GM23338 (cell line): ENCODE data around the gene COL20A1. TPM values are rescaled to one million over a fixed set of nuclear protein-coding genes. Genes with fewer than 3 reads are reported as not detected.

Experiments used
- ATAC-seq: fragments of 200-7000 bp; cut with Tn5 transposase; 3 replicates; pipeline ENCODE4 v1.9.1; 2020
- DNase-seq: peaks from one replicate; pipeline ENCODE4 v3.0.0-alpha.2; 2015; ENCODE audit warnings: low spot score
- H2AFZ ChIP-seq: fragments of 200-600 bp; sonication (generic); 2 replicates; pipeline ENCODE4 v1.8.0; 2016; ENCODE audit warnings: antibody characterized with exemption, mild to moderate bottlenecking, moderate library complexity
- H3F3A ChIP-seq: fragments of 200-600 bp; sonication (generic); replicated peaks from 2 replicates; pipeline ENCODE4 v1.8.0; 2017; ENCODE audit warnings: antibody characterized with exemption, mixed run types, low read depth
- H3K27ac ChIP-seq: fragments of 200-600 bp; sonication (generic); 2 replicates; pipeline ENCODE4 v1.6.1; 2016; ENCODE audit warnings: low read depth
- H3K27me3 ChIP-seq: fragments of 200-600 bp; sonication (generic); 2 replicates; pipeline ENCODE4 v1.8.0; 2016; ENCODE audit warnings: mild to moderate bottlenecking, mixed run types, moderate library complexity; ENCODE audit not compliant: insufficient read depth
- H3K36me3 ChIP-seq: fragments of 200-600 bp; sonication (generic); 2 replicates; pipeline ENCODE4 v1.8.0; 2016; ENCODE audit warnings: mild to moderate bottlenecking; ENCODE audit not compliant: insufficient read depth
- H3K4me1 ChIP-seq: fragments of 200-600 bp; sonication (generic); 2 replicates; pipeline ENCODE4 v1.8.0; 2016; ENCODE audit warnings: mild to moderate bottlenecking, moderate library complexity; ENCODE audit not compliant: insufficient read depth
- H3K4me2 ChIP-seq: fragments of 200-600 bp; sonication (generic); 2 replicates; pipeline ENCODE4 v1.7.1; 2017; ENCODE audit warnings: mixed run types
- H3K4me3 ChIP-seq: fragments of 200-600 bp; sonication (generic); 2 replicates; pipeline ENCODE4 v1.6.1; 2016; ENCODE audit warnings: mixed run types
- H3K79me2 ChIP-seq: fragments of 200-600 bp; sonication (generic); replicated peaks from 2 replicates; pipeline ENCODE4 v1.8.0; 2017; ENCODE audit warnings: mild to moderate bottlenecking; ENCODE audit not compliant: insufficient read depth
- H3K9me2 ChIP-seq: fragments of 200-600 bp; sonication (generic); 2 replicates; pipeline ENCODE4 v1.8.0; 2017; ENCODE audit not compliant: insufficient read depth
- H4K20me1 ChIP-seq: fragments of 200-600 bp; sonication (generic); replicated peaks from 2 replicates; pipeline ENCODE4 v1.8.0; 2017; ENCODE audit warnings: mild to moderate bottlenecking; ENCODE audit not compliant: insufficient read depth
- H3K27ac Mint-ChIP-seq: 2 replicates; pipeline ENCODE4 v1.8.0; 2020; ENCODE audit warnings: inconsistent platforms, mild to moderate bottlenecking, moderate library complexity, mixed read lengths
- H3K27me3 Mint-ChIP-seq: 3 replicates; pipeline ENCODE4 v1.8.0; 2022; ENCODE audit warnings: low read depth, mild to moderate bottlenecking, moderate library complexity, mixed read lengths, inconsistent platforms; ENCODE audit not compliant: insufficient read depth, poor library complexity
- H3K36me3 Mint-ChIP-seq: 3 replicates; pipeline ENCODE4 v1.8.0; 2021; ENCODE audit warnings: low read depth, mild to moderate bottlenecking, inconsistent platforms, moderate library complexity, mixed read lengths
- H3K4me1 Mint-ChIP-seq: 3 replicates; pipeline ENCODE4 v1.8.0; 2020; ENCODE audit warnings: mild to moderate bottlenecking, inconsistent platforms, mixed read lengths
- H3K4me3 Mint-ChIP-seq: 3 replicates; pipeline ENCODE4 v1.8.0; 2021; ENCODE audit warnings: moderate library complexity, mild to moderate bottlenecking, inconsistent platforms, mixed read lengths
- H3K9me3 Mint-ChIP-seq: 3 replicates; pipeline ENCODE4 v1.8.0; 2020; ENCODE audit warnings: moderate library complexity, mild to moderate bottlenecking, inconsistent platforms, mixed read lengths
- CREB1 ChIP-seq: fragments of 250-450 bp; sonication (Bioruptor Pico); IDR thresholded peaks from 2 replicates; pipeline ENCODE4 v1.5.0; 2020; ENCODE audit warnings: low read depth, mild to moderate bottlenecking, moderate library complexity
- EZH2 ChIP-seq: fragments of 200-600 bp; sonication (generic); IDR thresholded peaks from one replicate; pipeline ENCODE4 v1.8.0; 2017; ENCODE audit warnings: antibody characterized with exemption, mild to moderate bottlenecking, low read depth; ENCODE audit not compliant: unreplicated experiment
- EZH2phosphoT487 ChIP-seq: fragments of 200-600 bp; sonication (generic); IDR thresholded peaks from one replicate; pipeline ENCODE4 v1.8.1; 2018; ENCODE audit warnings: antibody characterized with exemption; ENCODE audit not compliant: unreplicated experiment
- JUNB ChIP-seq: IDR thresholded peaks from one replicate; pipeline ENCODE4 v1.6.1; 2016; ENCODE audit warnings: antibody characterized with exemption; ENCODE audit not compliant: unreplicated experiment
- POLR2AphosphoS5 ChIP-seq: IDR thresholded peaks from 2 replicates; pipeline ENCODE4 v1.6.1; 2016; ENCODE audit warnings: antibody characterized with exemption, low read depth
- STAT1 ChIP-seq: IDR thresholded peaks from one replicate; pipeline ENCODE4 v1.6.1; 2016; ENCODE audit warnings: antibody characterized with exemption; ENCODE audit not compliant: unreplicated experiment
- ZNF114 ChIP-seq: fragments of 250-450 bp; sonication (Bioruptor Pico); IDR thresholded peaks from 2 replicates; pipeline ENCODE4 v1.5.0; 2020; ENCODE audit warnings: mild to moderate bottlenecking, moderate library complexity
- ZNF331 ChIP-seq: fragments of 250-450 bp; sonication (Bioruptor Pico); IDR thresholded peaks from 2 replicates; pipeline ENCODE4 v1.5.0; 2020; ENCODE audit warnings: low read depth, mild to moderate bottlenecking, moderate library complexity
- polyA plus RNA-seq: library from polyadenylated mRNA; unstranded; fragments of >200 nt; fragmentation: Nextera tagmentation; extraction: Ambion mirVana; gene quantifications from 2 replicates; pipeline ENCODE4 v1.2.1, GENCODE V29; 2016
- total RNA-seq: library from RNA; depleted of rRNA; stranded (reverse); fragments of >200 nt; shearing (Covaris generic); gene quantifications from 2 replicates; pipeline ENCODE4 v1.2.3, GENCODE V29; 2014
- TF ChIP-seq, protein P1 (sequence below), 2 experiments: fragments of 200-600 bp in 1 of 2; sonication (generic) in 1 of 2; conservative IDR thresholded peaks; 2 replicates each; pipeline versions ENCODE4 v1.5.1 to v1.6.1; 2016 to 2017; ENCODE audit warnings: antibody characterized with exemption in 2 of 2, low read depth in 2 of 2, mild to moderate bottlenecking in 2 of 2, moderate library complexity in 1 of 2
- TF ChIP-seq, protein P2 (sequence below): fragments of 250-450 bp; sonication (Bioruptor Pico); IDR thresholded peaks from 2 replicates; pipeline ENCODE4 v1.5.0; 2020; ENCODE audit warnings: mild to moderate bottlenecking, moderate library complexity

Gene COL20A1
- total and polyA plus RNA-seq, 2 experiments from 2014 or later, result 0.28 to 0.79 TPM

GRCh38 chr20:63253438-63254231 lies 39.4 kb upstream of the COL20A1 start:
- Mint-ChIP-seq H3K27ac (no peak overlapping the region), H3K27me3 (peaks cover 48% of the 10 kb centered on the region), H3K4me1 (peaks cover 25% of the 10 kb centered on the region), H3K9me3 (peaks cover 3% of the 10 kb centered on the region; the same call in 2 of the 3 replicates), H3K36me3 (no peaks in the 10 kb centered on the region; the same call in 2 of the 3 replicates), H3K4me3 (peak overlapping the region; percentile 66)
- peak; percentile 45 for TF ChIP-seq EZH2
- TF ChIP-seq CREB1 (CRISPR knock-in tag), result no peak
- Histone ChIP-seq H3K9me2 (no peaks in the 10 kb centered on the region), H3K27ac (no peak overlapping the region), H3K4me1 (no peaks in the 10 kb centered on the region; the same call in 1 of the 2 replicates), H3K4me3 (peak overlapping the region; percentile 75), H3F3A (no peaks in the 10 kb centered on the region), H3K79me2 (no peaks in the 10 kb centered on the region), H2AFZ (peak overlapping the region; percentile 90), H3K4me2 (peak overlapping the region; percentile 90), H3K36me3 (no peaks in the 10 kb centered on the region), H4K20me1 (no peaks in the 10 kb centered on the region), H3K27me3 (peaks cover 40% of the 10 kb centered on the region)
- ATAC-seq (peak; percentile 60), DNase-seq (peak; percentile 84)

DNA sequence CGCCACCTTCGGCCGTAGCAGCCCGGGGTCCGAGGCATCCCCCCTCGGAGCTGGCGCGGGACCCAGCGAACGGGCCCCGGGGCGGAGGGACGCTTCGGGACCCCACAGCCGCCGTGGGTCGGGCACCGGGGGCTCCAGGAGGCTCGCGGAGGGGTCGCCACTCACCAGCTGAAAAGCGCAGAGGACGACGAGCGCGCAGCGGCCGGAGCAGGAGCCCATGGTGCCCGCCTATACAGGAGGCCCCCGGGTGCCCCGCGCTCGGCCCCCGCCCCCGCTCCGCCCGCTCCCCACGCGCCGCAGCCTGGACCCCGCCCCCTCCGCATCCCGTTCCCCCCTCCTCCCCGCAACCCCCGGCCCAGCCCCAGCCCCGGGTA lies 38.8 kb upstream of the COL20A1 start, which contains the start of gene NKAIN4:
Gene NKAIN4 (minus strand): TSS at position 232 of the 374 bp plus-strand sequence. CDS start 13 bp downstream, at position 219.
- peaks cover 24% of the 10 kb centered on the region for H3K4me1 Mint-ChIP-seq

More for the DNA sequence above, 38.8 kb upstream of the COL20A1 start, which contains the start of gene NKAIN4:
- H3K9me2 ChIP-seq, result no peaks in the 10 kb centered on the region
- H3K9me3 Mint-ChIP-seq, result peaks cover 3% of the 10 kb centered on the region; the same call in 2 of the 3 replicates
- H3K4me2 ChIP-seq, result peak within 1 kb of the TSS; percentile 90
- no peak within 1 kb of the TSS for H3K27ac Mint-ChIP-seq
- no peaks in the 10 kb centered on the region for H3K79me2 ChIP-seq
- H3K4me3 Mint-ChIP-seq, result peak within 1 kb of the TSS; percentile 79
- peak; percentile 39 for DNase-seq
- no peak within 1 kb of the TSS for H3K27ac ChIP-seq
- peaks cover 48% of the 10 kb centered on the region for H3K27me3 Mint-ChIP-seq
- TF ChIP-seq CREB1 (CRISPR knock-in tag) (no peak), POLR2AphosphoS5 (no peak), ZNF331 (CRISPR knock-in tag) (no peak), STAT1 (no peak), EZH2phosphoT487 (no peak), ZNF114 (CRISPR knock-in tag) (no peak), JUNB (no peak)
- TF ChIP-seq, protein P1, sequence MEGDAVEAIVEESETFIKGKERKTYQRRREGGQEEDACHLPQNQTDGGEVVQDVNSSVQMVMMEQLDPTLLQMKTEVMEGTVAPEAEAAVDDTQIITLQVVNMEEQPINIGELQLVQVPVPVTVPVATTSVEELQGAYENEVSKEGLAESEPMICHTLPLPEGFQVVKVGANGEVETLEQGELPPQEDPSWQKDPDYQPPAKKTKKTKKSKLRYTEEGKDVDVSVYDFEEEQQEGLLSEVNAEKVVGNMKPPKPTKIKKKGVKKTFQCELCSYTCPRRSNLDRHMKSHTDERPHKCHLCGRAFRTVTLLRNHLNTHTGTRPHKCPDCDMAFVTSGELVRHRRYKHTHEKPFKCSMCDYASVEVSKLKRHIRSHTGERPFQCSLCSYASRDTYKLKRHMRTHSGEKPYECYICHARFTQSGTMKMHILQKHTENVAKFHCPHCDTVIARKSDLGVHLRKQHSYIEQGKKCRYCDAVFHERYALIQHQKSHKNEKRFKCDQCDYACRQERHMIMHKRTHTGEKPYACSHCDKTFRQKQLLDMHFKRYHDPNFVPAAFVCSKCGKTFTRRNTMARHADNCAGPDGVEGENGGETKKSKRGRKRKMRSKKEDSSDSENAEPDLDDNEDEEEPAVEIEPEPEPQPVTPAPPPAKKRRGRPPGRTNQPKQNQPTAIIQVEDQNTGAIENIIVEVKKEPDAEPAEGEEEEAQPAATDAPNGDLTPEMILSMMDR (conservative IDR thresholded peaks at IDR 0.05; ENCODE audit: low read depth in 2 of 2), result no peak
- TF ChIP-seq, protein P2, sequence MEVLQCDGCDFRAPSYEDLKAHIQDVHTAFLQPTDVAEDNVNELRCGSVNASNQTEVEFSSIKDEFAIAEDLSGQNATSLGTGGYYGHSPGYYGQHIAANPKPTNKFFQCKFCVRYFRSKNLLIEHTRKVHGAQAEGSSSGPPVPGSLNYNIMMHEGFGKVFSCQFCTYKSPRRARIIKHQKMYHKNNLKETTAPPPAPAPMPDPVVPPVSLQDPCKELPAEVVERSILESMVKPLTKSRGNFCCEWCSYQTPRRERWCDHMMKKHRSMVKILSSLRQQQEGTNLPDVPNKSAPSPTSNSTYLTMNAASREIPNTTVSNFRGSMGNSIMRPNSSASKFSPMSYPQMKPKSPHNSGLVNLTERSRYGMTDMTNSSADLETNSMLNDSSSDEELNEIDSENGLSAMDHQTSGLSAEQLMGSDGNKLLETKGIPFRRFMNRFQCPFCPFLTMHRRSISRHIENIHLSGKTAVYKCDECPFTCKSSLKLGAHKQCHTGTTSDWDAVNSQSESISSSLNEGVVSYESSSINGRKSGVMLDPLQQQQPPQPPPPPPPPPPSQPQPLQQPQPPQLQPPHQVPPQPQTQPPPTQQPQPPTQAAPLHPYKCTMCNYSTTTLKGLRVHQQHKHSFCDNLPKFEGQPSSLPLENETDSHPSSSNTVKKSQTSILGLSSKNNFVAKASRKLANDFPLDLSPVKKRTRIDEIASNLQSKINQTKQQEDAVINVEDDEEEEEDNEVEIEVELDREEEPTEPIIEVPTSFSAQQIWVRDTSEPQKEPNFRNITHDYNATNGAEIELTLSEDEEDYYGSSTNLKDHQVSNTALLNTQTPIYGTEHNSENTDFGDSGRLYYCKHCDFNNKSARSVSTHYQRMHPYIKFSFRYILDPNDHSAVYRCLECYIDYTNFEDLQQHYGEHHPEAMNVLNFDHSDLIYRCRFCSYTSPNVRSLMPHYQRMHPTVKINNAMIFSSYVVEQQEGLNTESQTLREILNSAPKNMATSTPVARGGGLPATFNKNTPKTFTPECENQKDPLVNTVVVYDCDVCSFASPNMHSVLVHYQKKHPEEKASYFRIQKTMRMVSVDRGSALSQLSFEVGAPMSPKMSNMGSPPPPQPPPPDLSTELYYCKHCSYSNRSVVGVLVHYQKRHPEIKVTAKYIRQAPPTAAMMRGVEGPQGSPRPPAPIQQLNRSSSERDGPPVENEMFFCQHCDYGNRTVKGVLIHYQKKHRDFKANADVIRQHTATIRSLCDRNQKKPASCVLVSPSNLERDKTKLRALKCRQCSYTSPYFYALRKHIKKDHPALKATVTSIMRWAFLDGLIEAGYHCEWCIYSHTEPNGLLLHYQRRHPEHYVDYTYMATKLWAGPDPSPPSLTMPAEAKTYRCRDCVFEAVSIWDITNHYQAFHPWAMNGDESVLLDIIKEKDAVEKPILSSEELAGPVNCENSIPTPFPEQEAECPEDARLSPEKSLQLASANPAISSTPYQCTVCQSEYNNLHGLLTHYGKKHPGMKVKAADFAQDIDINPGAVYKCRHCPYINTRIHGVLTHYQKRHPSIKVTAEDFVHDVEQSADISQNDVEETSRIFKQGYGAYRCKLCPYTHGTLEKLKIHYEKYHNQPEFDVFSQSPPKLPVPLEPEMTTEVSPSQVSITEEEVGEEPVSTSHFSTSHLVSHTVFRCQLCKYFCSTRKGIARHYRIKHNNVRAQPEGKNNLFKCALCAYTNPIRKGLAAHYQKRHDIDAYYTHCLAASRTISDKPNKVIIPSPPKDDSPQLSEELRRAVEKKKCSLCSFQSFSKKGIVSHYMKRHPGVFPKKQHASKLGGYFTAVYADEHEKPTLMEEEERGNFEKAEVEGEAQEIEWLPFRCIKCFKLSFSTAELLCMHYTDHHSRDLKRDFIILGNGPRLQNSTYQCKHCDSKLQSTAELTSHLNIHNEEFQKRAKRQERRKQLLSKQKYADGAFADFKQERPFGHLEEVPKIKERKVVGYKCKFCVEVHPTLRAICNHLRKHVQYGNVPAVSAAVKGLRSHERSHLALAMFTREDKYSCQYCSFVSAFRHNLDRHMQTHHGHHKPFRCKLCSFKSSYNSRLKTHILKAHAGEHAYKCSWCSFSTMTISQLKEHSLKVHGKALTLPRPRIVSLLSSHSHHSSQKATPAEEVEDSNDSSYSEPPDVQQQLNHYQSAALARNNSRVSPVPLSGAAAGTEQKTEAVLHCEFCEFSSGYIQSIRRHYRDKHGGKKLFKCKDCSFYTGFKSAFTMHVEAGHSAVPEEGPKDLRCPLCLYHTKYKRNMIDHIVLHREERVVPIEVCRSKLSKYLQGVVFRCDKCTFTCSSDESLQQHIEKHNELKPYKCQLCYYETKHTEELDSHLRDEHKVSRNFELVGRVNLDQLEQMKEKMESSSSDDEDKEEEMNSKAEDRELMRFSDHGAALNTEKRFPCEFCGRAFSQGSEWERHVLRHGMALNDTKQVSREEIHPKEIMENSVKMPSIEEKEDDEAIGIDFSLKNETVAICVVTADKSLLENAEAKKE (CRISPR knock-in tag), result no peak
- no peaks in the 10 kb centered on the region; the same call in 1 of the 2 replicates for H3K4me1 ChIP-seq
- ATAC-seq, result peak; percentile 17
- H3K4me3 ChIP-seq, result peak within 1 kb of the TSS; percentile 75
- no peaks in the 10 kb centered on the region for H3F3A ChIP-seq
- H3K36me3 Mint-ChIP-seq, result no peaks in the 10 kb centered on the region; the same call in 2 of the 3 replicates
- H3K36me3 ChIP-seq, result no peaks in the 10 kb centered on the region
- H2AFZ ChIP-seq, result peak within 1 kb of the TSS; percentile 92
- H4K20me1 ChIP-seq, result no peaks in the 10 kb centered on the region
- H3K27me3 ChIP-seq, result peaks cover 40% of the 10 kb centered on the region
